LNCAP (cell line): ENCODE results near the gene ASB15.

Source experiments
- TF ChIP-seq, protein P1 (sequence below): fragments of 450-650 bp; IDR thresholded peaks from 2 replicates; pipeline ENCODE4 v1.5.1; 2017; ENCODE audit warnings: mild to moderate bottlenecking

Gene ASB15

DNA sequence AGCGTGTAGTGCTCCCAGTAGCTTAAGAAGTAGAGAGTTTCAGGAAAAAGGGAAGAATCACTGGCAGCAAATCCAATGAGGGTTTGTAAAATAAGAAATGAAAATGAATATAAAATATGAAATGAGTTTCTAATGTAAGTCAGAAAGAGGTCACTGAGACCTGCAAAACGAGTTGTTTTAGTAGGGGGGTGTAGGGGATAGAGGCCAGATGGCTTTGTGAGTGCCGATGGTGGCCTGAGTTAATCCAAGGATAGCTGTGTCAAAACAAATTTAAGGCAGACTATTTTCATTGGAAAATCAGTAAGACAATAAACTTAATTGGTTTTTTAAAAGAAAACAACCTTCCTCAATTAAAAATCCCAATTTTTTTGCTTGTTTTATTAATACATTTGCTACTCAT lies 745 bp upstream of the ASB15 start:
- TF ChIP-seq, protein P1, sequence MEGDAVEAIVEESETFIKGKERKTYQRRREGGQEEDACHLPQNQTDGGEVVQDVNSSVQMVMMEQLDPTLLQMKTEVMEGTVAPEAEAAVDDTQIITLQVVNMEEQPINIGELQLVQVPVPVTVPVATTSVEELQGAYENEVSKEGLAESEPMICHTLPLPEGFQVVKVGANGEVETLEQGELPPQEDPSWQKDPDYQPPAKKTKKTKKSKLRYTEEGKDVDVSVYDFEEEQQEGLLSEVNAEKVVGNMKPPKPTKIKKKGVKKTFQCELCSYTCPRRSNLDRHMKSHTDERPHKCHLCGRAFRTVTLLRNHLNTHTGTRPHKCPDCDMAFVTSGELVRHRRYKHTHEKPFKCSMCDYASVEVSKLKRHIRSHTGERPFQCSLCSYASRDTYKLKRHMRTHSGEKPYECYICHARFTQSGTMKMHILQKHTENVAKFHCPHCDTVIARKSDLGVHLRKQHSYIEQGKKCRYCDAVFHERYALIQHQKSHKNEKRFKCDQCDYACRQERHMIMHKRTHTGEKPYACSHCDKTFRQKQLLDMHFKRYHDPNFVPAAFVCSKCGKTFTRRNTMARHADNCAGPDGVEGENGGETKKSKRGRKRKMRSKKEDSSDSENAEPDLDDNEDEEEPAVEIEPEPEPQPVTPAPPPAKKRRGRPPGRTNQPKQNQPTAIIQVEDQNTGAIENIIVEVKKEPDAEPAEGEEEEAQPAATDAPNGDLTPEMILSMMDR: no peak

DNA sequence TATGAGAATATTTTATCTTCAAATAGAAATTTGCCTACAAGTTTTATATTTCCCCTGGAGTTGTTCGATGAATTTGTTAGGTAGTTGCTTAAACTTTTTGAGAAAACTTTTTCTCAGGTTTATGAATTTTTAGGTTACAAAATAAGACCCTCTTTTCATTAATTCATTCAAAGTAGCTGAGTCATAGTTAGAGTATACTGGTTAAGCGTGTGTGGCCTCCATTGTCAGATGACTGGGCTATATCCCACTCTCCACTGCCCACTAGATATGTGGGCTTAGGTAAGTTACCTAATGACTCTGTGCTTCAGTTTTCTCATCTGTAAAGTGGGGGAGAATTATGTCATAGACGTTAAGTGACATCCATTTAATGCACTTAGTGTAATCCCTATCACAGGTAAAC lies 1.0 kb downstream of the ASB15 start:
- TF ChIP-seq, protein P1: no peak

DNA sequence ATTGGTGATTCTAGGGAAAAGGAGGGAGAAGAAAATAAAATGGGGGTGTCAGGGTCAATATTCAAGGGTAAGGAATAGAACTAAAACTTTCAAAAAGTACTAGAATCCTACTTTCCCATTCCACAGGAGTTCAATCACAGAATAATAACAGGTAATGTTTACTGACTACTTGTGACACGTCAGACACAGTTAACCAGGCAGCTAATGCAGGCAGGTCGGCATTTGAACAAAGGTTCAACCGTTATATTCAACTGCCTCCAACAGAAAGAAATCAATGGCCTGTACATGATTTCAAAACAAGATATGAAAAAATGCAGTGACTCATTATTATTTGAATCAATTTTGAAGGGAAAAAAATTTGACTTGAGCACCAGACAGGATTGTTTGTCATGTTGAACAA lies 3.1 kb downstream of the ASB15 start:
- TF ChIP-seq, protein P1: no peak

DNA sequence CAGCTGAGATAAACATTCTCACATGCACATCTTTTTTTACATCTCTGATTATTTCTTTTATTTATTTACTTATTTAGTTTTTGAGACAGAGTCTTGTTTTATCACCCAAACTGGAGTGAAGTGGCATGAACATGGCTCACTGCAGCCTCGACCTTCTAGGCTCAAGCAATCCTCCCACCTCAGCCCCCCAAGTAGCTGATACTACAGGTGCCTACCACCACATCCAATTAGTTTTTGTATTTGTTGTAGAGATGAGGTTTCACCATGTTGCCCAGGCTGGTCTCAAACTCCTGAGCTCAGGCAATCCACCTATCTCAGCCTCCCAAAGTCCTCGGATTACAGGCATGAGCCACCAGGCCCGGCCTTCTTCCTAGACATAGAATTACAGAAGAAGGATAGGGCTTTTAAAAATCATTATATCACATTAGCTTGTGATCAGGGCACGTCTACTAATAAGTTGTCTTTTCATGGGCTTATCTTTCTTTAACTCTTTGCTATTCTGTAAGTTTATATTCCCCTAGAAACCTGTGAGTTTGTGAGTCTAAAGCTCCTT lies 5.9 kb downstream of the ASB15 start:
- TF ChIP-seq, protein P1: no peak

DNA sequence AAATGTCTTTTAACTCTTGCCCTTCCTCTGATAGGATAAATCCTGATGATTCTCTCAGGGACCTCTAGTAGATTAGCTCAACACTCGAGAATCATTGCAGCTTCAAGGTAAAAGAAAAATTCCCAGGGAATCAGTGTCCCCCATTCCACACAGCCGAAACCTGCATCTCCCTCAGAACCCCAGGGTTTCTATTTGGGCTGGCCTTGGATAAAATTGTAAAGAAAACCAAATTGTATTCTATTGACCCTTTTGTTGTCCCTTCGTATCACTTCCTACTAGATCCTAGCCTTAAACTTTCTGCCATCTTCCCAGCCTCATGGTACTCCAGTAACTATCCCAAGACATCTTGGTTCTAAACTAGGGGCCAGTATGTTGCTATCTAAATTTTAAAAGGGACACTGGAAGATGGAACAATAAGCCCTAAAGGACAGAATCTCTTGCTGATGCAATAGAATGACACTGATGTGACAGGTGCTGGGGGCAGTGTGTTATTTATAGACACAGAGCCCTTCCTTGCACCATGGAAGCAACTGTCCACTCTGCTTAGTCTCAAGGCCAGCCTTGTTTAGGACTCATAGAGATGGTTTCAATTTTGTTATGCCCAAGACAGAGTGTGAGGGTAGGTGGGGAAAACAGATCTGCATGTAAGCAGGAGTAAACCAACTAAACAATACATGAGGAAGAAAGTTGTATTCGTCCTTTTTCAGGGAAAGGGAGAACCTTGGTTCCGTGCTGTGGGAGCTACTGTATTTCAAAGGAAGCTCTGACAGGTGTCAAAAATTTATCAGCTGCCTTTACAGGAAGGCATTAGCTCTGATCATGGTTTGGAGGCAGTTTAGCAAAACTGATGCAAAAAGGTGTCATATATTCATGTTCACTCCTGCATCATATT lies 7.6 kb downstream of the ASB15 start:
- TF ChIP-seq, protein P1: no peak

DNA sequence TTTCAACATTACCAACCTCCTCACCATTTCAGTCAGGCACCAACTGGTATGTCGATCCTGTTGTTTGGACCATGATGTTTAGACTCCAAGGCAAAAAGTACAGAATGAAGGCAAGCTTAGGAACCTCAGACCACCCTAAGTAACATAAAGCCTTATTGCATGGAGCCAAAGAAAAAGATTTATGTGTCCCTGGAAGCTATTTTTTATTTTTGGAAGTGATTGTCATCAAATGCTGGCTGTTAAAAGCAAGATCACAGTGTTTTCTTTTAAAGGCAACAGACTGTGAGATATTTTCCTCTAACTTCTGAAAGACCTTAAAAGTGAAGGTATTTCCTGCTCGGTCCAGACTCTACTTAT lies 8.2 kb downstream of the ASB15 start:
- TF ChIP-seq, protein P1: no peak

DNA sequence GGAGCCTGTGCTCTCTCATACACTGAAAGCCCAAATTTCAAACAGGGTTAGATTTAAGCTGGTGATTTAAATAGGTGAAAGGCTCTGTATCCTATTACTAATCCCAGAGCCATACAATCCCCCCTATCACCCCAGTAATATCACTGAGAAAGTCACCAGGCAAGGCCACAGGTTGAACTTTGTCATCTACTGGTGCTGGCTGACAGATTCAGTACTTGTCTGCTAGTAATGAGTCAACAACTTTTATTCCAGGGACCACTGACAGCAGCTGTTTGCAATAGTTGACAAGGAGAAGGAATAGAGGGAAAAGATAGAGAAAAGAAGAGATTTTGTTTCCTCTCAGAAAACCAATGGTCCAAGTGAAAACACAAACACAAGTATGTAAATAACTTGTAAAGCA lies 10.4 kb downstream of the ASB15 start:
- TF ChIP-seq, protein P1: no peak
